H1 (cell line): ENCODE data around the gene SEMA4D. TPM values are rescaled to one million over a fixed set of nuclear protein-coding genes. Genes with fewer than 3 reads are reported as not detected.

Experiments
- BRCA1 ChIP-seq: IDR thresholded peaks from 2 replicates; pipeline ENCODE4 v1.6.1; 2012; ENCODE audit warnings: low read depth, low read length, improper control_type of control experiment
- CHD1 ChIP-seq: IDR thresholded peaks from 2 replicates; pipeline ENCODE4 v1.6.1; 2012; ENCODE audit warnings: low read depth, low read length, improper control_type of control experiment
- GABPA ChIP-seq: IDR thresholded peaks from 2 replicates; pipeline ENCODE4 v1.6.1; 2011; ENCODE audit warnings: mild to moderate bottlenecking, low read length, moderate library complexity, borderline replicate concordance; ENCODE audit not compliant: insufficient read depth
- JUND ChIP-seq: IDR thresholded peaks from 2 replicates; pipeline ENCODE4 v1.6.1; 2011; ENCODE audit warnings: mild to moderate bottlenecking, improper control_type of control experiment, low read length
- TAF1 ChIP-seq: IDR thresholded peaks from 2 replicates; pipeline ENCODE4 v1.6.1; 2011; ENCODE audit warnings: mild to moderate bottlenecking, low read depth, low read length
- ZNF274 ChIP-seq: IDR thresholded peaks from 2 replicates; pipeline ENCODE4 v1.7.0; 2012; ENCODE audit warnings: low read length, borderline replicate concordance; ENCODE audit errors: extremely low read depth
- polyA plus RNA-seq, 7 experiments: library from polyadenylated mRNA; depleted of rRNA in 3 of 7; stranded (reverse) in 5 of 7; unstranded in 2 of 7; fragments of >200 nt in 5 of 7; fragments of 200-250 nt in 2 of 7; gene quantifications; 1 replicate in 5 of 7; 2 replicates in 1 of 7; 4 replicates in 1 of 7; pipeline versions ENCODE4 v1.2.1 to v1.2.3, GENCODE V29; 2011 to 2013; ENCODE audit warnings: missing spikeins in 2 of 7, mixed read lengths in 2 of 7
- total RNA-seq: library from RNA; stranded (reverse); fragmentation: NEBNext Ultra II Directional; extraction: Animal tissue kit (Norgen Biotek cat#: 25700); gene quantifications from 2 replicates; pipeline ENCODE4 v1.2.1, GENCODE V29; 2021

The SEMA4D gene
- total and polyA plus RNA-seq, 2 of the 8 experiments (the other 6 are each of a cell fraction or from before 2014, with no cell fraction given): 21.0 to 70.4 TPM

GRCh38 chr9:89367726-89368437 lies 130.0 kb downstream of the SEMA4D start (continued):
- TF ChIP-seq CHD1: no peak
- no peak for TF ChIP-seq GABPA
- no peak for TF ChIP-seq JUND
- TF ChIP-seq BRCA1: no peak
- TF ChIP-seq TAF1: no peak
- no peak for TF ChIP-seq ZNF274
- TF ChIP-seq, all 59 proteins: peak for 0
